H1 (cell line): ENCODE measurements around the gene CEMP1. TPM values are rescaled to one million over a fixed set of nuclear protein-coding genes. Genes with fewer than 3 reads are reported as not detected.

Source experiments
- BCL11A ChIP-seq, 2 experiments: IDR thresholded peaks; one replicate each; pipeline ENCODE4 v1.6.1; 2011; ENCODE audit warnings: low read depth in 2 of 2, low read length in 2 of 2, mild to moderate bottlenecking in 2 of 2
- POLR2A ChIP-seq, 2 experiments: IDR thresholded peaks; 1 replicate in 1 of 2; 2 replicates in 1 of 2; pipeline ENCODE4 v1.6.1; 2011; ENCODE audit warnings: low read depth in 2 of 2, low read length in 2 of 2, mild to moderate bottlenecking in 2 of 2; ENCODE audit errors: control extremely low read depth in 1 of 2
- SIRT6 ChIP-seq: IDR thresholded peaks from one replicate; pipeline ENCODE4 v1.7.1; 2012; ENCODE audit warnings: low read length, inconsistent platforms
- polyA plus RNA-seq, 7 experiments: library from polyadenylated mRNA; depleted of rRNA in 3 of 7; stranded (reverse) in 5 of 7; unstranded in 2 of 7; fragments of >200 nt in 5 of 7; fragments of 200-250 nt in 2 of 7; gene quantifications; 1 replicate in 5 of 7; 2 replicates in 1 of 7; 4 replicates in 1 of 7; pipeline versions ENCODE4 v1.2.1 to v1.2.3, GENCODE V29; 2011 to 2013; ENCODE audit warnings: missing spikeins in 2 of 7, mixed read lengths in 2 of 7
- total RNA-seq: library from RNA; stranded (reverse); fragmentation: NEBNext Ultra II Directional; extraction: Animal tissue kit (Norgen Biotek cat#: 25700); gene quantifications from 2 replicates; pipeline ENCODE4 v1.2.1, GENCODE V29; 2021

The CEMP1 gene
- total and polyA plus RNA-seq, 2 of the 8 experiments (the other 6 are each of a cell fraction or from before 2014, with no cell fraction given), result not detected

- TF ChIP-seq BCL11A (IDR thresholded peaks at IDR 0.05; ENCODE audit: low read depth in 2 of 2, low read length in 2 of 2), result no peak
- TF ChIP-seq POLR2A (IDR thresholded peaks at IDR 0.05; ENCODE audit: control extremely low read depth in 1 of 2, low read depth in 2 of 2, low read length in 2 of 2), result no peak
- no peak for TF ChIP-seq SIRT6
Measured at GRCh38 chr16:2499890-2500429, 31.2 kb downstream of the CEMP1 start (continued).
